HepG2 (cell line): ENCODE measurements around the gene TMEM98. TPM values are rescaled to one million over a fixed set of nuclear protein-coding genes. Genes with fewer than 3 reads are reported as not detected.

Source experiments
- BRD4 ChIP-seq: sonication (generic); formaldehyde crosslinking; IDR thresholded peaks from 2 replicates; pipeline ENCODE4 v1.4.0; 2020; ENCODE audit warnings: missing genetic modification reagents
- CAMTA2 ChIP-seq: sonication (generic); formaldehyde crosslinking; IDR thresholded peaks from 2 replicates; pipeline ENCODE4 v1.4.0; 2020; ENCODE audit warnings: mild to moderate bottlenecking, missing genetic modification reagents, borderline replicate concordance
- ELF4 ChIP-seq: sonication (generic); formaldehyde crosslinking; IDR thresholded peaks from 2 replicates; pipeline ENCODE4 v1.5.0; 2020; ENCODE audit warnings: missing genetic modification reagents, mild to moderate bottlenecking, moderate library complexity, borderline replicate concordance
- ETV5 ChIP-seq: IDR thresholded peaks from 2 replicates; pipeline ENCODE4 v1.6.1; 2018; ENCODE audit warnings: missing biosample characterization, missing genetic modification reagents, inconsistent platforms, borderline replicate concordance
- FOSL2 ChIP-seq: sonication (generic); formaldehyde crosslinking; IDR thresholded peaks from 2 replicates; pipeline ENCODE4 v1.4.0; 2020; ENCODE audit warnings: missing genetic modification reagents
- HHEX ChIP-seq: IDR thresholded peaks from 2 replicates; pipeline ENCODE4 v1.6.1; 2016; ENCODE audit warnings: control low read depth
- KLF13 ChIP-seq: sonication (generic); formaldehyde crosslinking; IDR thresholded peaks from 2 replicates; pipeline ENCODE4 v1.4.0; 2020; ENCODE audit warnings: mild to moderate bottlenecking, missing genetic modification reagents
- NFKB2 ChIP-seq: sonication (generic); formaldehyde crosslinking; IDR thresholded peaks from 2 replicates; pipeline ENCODE4 v1.4.0; 2020; ENCODE audit warnings: missing genetic modification reagents, borderline replicate concordance
- NKX3-1 ChIP-seq: sonication (generic); formaldehyde crosslinking; IDR thresholded peaks from 2 replicates; pipeline ENCODE4 v1.5.0; 2020; ENCODE audit warnings: missing genetic modification reagents
- NR2F1 ChIP-seq, 2 experiments: fragments of 450-650 bp in 1 of 2; formaldehyde crosslinking in 1 of 2; IDR thresholded peaks; 2 replicates each; pipeline versions ENCODE4 v1.5.0 to v1.6.1; 2016 to 2020; ENCODE audit warnings: mild to moderate bottlenecking in 1 of 2, missing compliant biosample characterization in 1 of 2, missing genetic modification reagents in 1 of 2, moderate library complexity in 1 of 2
- RARG ChIP-seq: sonication (generic); formaldehyde crosslinking; IDR thresholded peaks from 2 replicates; pipeline ENCODE4 v1.4.0; 2020; ENCODE audit warnings: low read depth, mild to moderate bottlenecking, missing genetic modification reagents
- RORA ChIP-seq: sonication (generic); formaldehyde crosslinking; IDR thresholded peaks from 2 replicates; pipeline ENCODE4 v1.5.0; 2020; ENCODE audit warnings: mild to moderate bottlenecking, missing genetic modification reagents, moderate library complexity
- SOX6 ChIP-seq, 2 experiments: fragments of 450-650 bp in 1 of 2; sonication (generic) in 1 of 2; formaldehyde crosslinking in 1 of 2; IDR thresholded peaks; 2 replicates each; pipeline versions ENCODE4 v1.4.0 to v1.6.1; 2017 to 2020; ENCODE audit warnings: antibody characterized with exemption in 1 of 2, mild to moderate bottlenecking in 1 of 2, missing genetic modification reagents in 1 of 2
- TEAD2 ChIP-seq: sonication (generic); formaldehyde crosslinking; IDR thresholded peaks from 2 replicates; pipeline ENCODE4 v1.9.0; 2021; ENCODE audit warnings: missing genetic modification reagents
- ZC3H13 ChIP-seq: sonication (generic); formaldehyde crosslinking; IDR thresholded peaks from 2 replicates; pipeline ENCODE4 v1.8.1; 2023; ENCODE audit warnings: mild to moderate bottlenecking, missing genetic modification reagents, moderate library complexity
- ZNF207 ChIP-seq: fragments of 450-650 bp; IDR thresholded peaks from 2 replicates; pipeline ENCODE4 v1.6.1; 2016; ENCODE audit warnings: antibody characterized with exemption, borderline replicate concordance
- ZNF230 ChIP-seq: sonication (generic); formaldehyde crosslinking; IDR thresholded peaks from 2 replicates; pipeline ENCODE4 v1.4.0; 2020; ENCODE audit warnings: mild to moderate bottlenecking, missing genetic modification reagents
- ZNF33B ChIP-seq: sonication (generic); formaldehyde crosslinking; IDR thresholded peaks from 2 replicates; pipeline ENCODE4 v1.5.1; 2020; ENCODE audit warnings: mild to moderate bottlenecking, missing genetic modification reagents
- ZNF703 ChIP-seq: sonication (generic); formaldehyde crosslinking; IDR thresholded peaks from 2 replicates; pipeline ENCODE4 v1.5.1; 2020; ENCODE audit warnings: missing genetic modification reagents, mild to moderate bottlenecking, moderate library complexity, borderline replicate concordance
- ZNF710 ChIP-seq: sonication (generic); formaldehyde crosslinking; IDR thresholded peaks from 2 replicates; pipeline ENCODE4 v1.5.0; 2020; ENCODE audit warnings: mild to moderate bottlenecking, missing genetic modification reagents, borderline replicate concordance
- polyA plus RNA-seq, 8 experiments: library from polyadenylated mRNA; depleted of rRNA in 3 of 8; stranded (reverse) in 7 of 8; unstranded in 1 of 8; fragments of >200 nt; fragmentation: Illumina TruSeq in 4 of 8; extraction: Trizol in 4 of 8; gene quantifications; 2 replicates each; pipeline versions ENCODE4 v1.2.1 to v1.2.3, GENCODE V29; 2011 to 2016; ENCODE audit warnings: low read depth in 4 of 8, missing spikeins in 1 of 8, mixed read lengths in 1 of 8; ENCODE audit not compliant: insufficient read depth in 1 of 8
- total RNA-seq, 5 experiments: library from RNA; depleted of rRNA; stranded (reverse); fragments of >200 nt; fragmentation: Illumina TruSeq; extraction: Trizol; gene quantifications; 2 replicates each; pipeline ENCODE4 v1.2.3, GENCODE V29; 2016; ENCODE audit warnings: low read depth in 1 of 5
- TF ChIP-seq, protein P1 (sequence below): sonication (generic); formaldehyde crosslinking; IDR thresholded peaks from 2 replicates; pipeline ENCODE4 v1.4.0; 2020; ENCODE audit warnings: missing genetic modification reagents, borderline replicate concordance
- TF ChIP-seq, protein P2 (sequence below): sonication (generic); formaldehyde crosslinking; IDR thresholded peaks from 2 replicates; pipeline ENCODE4 v1.8.0; 2022; ENCODE audit warnings: low read depth, missing genetic modification reagents

The TMEM98 gene
- total and polyA plus RNA-seq, 2 of the 13 experiments (the other 11 are each of a cell fraction or from before 2014, with no cell fraction given), result 103 to 175 TPM

- TF ChIP-seq, protein P1, sequence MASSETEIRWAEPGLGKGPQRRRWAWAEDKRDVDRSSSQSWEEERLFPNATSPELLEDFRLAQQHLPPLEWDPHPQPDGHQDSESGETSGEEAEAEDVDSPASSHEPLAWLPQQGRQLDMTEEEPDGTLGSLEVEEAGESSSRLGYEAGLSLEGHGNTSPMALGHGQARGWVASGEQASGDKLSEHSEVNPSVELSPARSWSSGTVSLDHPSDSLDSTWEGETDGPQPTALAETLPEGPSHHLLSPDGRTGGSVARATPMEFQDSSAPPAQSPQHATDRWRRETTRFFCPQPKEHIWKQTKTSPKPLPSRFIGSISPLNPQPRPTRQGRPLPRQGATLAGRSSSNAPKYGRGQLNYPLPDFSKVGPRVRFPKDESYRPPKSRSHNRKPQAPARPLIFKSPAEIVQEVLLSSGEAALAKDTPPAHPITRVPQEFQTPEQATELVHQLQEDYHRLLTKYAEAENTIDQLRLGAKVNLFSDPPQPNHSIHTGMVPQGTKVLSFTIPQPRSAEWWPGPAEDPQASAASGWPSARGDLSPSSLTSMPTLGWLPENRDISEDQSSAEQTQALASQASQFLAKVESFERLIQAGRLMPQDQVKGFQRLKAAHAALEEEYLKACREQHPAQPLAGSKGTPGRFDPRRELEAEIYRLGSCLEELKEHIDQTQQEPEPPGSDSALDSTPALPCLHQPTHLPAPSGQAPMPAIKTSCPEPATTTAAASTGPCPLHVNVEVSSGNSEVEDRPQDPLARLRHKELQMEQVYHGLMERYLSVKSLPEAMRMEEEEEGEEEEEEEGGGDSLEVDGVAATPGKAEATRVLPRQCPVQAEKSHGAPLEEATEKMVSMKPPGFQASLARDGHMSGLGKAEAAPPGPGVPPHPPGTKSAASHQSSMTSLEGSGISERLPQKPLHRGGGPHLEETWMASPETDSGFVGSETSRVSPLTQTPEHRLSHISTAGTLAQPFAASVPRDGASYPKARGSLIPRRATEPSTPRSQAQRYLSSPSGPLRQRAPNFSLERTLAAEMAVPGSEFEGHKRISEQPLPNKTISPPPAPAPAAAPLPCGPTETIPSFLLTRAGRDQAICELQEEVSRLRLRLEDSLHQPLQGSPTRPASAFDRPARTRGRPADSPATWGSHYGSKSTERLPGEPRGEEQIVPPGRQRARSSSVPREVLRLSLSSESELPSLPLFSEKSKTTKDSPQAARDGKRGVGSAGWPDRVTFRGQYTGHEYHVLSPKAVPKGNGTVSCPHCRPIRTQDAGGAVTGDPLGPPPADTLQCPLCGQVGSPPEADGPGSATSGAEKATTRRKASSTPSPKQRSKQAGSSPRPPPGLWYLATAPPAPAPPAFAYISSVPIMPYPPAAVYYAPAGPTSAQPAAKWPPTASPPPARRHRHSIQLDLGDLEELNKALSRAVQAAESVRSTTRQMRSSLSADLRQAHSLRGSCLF, result no peak
- no peak for TF ChIP-seq RARG
- TF ChIP-seq, protein P2, sequence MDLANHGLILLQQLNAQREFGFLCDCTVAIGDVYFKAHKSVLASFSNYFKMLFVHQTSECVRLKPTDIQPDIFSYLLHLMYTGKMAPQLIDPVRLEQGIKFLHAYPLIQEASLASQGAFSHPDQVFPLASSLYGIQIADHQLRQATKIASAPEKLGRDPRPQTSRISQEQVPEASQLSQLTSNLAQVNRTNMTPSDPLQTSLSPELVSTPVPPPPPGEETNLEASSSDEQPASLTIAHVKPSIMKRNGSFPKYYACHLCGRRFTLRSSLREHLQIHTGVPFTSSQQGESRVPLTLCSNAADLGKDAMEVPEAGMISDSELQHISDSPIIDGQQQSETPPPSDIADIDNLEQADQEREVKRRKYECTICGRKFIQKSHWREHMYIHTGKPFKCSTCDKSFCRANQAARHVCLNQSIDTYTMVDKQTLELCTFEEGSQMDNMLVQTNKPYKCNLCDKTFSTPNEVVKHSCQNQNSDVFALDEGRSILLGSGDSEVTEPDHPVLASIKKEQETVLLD (CRISPR knock-in tag), result 0 out of 2 replicates have a peak, but pooled peaks have one; percentile 9
- TF ChIP-seq CAMTA2 (CRISPR knock-in tag), result no peak
- no peak for TF ChIP-seq NR2F1 (CRISPR knock-in tag; IDR thresholded peaks at IDR 0.05)
- no peak for TF ChIP-seq ZNF703 (CRISPR knock-in tag)
- TF ChIP-seq ZC3H13 (CRISPR knock-in tag), result no peak
- TF ChIP-seq ETV5, result no peak
- no peak for TF ChIP-seq KLF13 (CRISPR knock-in tag)
- TF ChIP-seq RORA (CRISPR knock-in tag), result no peak
- TF ChIP-seq ZNF207, result no peak
- no peak for TF ChIP-seq ZNF230 (CRISPR knock-in tag)
- TF ChIP-seq HHEX (CRISPR knock-in tag), result no peak
- no peak; the same call in 1 of the 2 replicates for TF ChIP-seq BRD4
- no peak for TF ChIP-seq NFKB2 (CRISPR knock-in tag)
- TF ChIP-seq TEAD2 (CRISPR knock-in tag), result no peak
- no peak for TF ChIP-seq ZNF710 (CRISPR knock-in tag)
- TF ChIP-seq FOSL2 (CRISPR knock-in tag), result no peak
- no peak for TF ChIP-seq ZNF33B
- no peak for TF ChIP-seq SOX6 (IDR thresholded peaks at IDR 0.05)
- TF ChIP-seq SOX6 (CRISPR knock-in tag; IDR thresholded peaks at IDR 0.05), result no peak
- no peak for TF ChIP-seq NKX3-1 (CRISPR knock-in tag)
- TF ChIP-seq ELF4 (CRISPR knock-in tag), result no peak
Measured at GRCh38 chr17:32927724-32928585, at the start of gene TMEM98 (continued).
